SK-N-SH (cell line): ENCODE results near the gene CEACAM19. TPM values are rescaled to one million over a fixed set of nuclear protein-coding genes. Genes with fewer than 3 reads are reported as not detected.

Source experiments
- CTCF ChIA-PET: fragments of 300-600, 350-600 bp; formaldehyde crosslinking; extraction: SDS; loops from one replicate; lab custom pipeline; 2021; lab: Yijun Ruan, JAX
- POLR2A ChIA-PET: fragments of 350-600 bp; sonication (Branson Sonifier 250); formaldehyde crosslinking; extraction: SDS; loops from one replicate; lab custom pipeline; 2020; ENCODE audit warnings: antibody characterized with exemption, inconsistent platforms; lab: Yijun Ruan, JAX
- DNase-seq: peaks from one replicate; pipeline ENCODE4 v3.0.0; 2012
- H2AFZ ChIP-seq: fragments of 200-600 bp; sonication (generic); 2 replicates; pipeline ENCODE4 v1.8.1; 2016; ENCODE audit warnings: antibody characterized with exemption, mild to moderate bottlenecking, low read depth
- H3F3A ChIP-seq: fragments of 200-600 bp; sonication (generic); replicated peaks from 2 replicates; pipeline ENCODE3; 2016; ENCODE audit warnings: antibody characterized with exemption, mild to moderate bottlenecking; ENCODE audit not compliant: insufficient read depth
- H3K27ac ChIP-seq, 2 experiments: fragments of 200-500 bp in 1 of 2; fragments of 200-600 bp in 1 of 2; sonication (Bioruptor generic) in 1 of 2; sonication (generic), shearing (Covaris generic) in 1 of 2; 2 replicates each; pipeline versions ENCODE4 v1.5.1 to v1.6.1; 2014 to 2016; ENCODE audit warnings: low read depth in 2 of 2, inconsistent platforms in 1 of 2, low read length in 1 of 2, mild to moderate bottlenecking in 1 of 2, mixed read lengths in 1 of 2
- H3K27me3 ChIP-seq: fragments of 200-600 bp; sonication (generic), shearing (Covaris generic); 2 replicates; pipeline ENCODE4 v1.6.1; 2016; ENCODE audit warnings: mixed run types; ENCODE audit not compliant: insufficient read depth
- H3K36me3 ChIP-seq, 2 experiments: fragments of 200-500 bp in 1 of 2; fragments of 200-600 bp in 1 of 2; sonication (Bioruptor generic) in 1 of 2; sonication (generic) in 1 of 2; replicated peaks in 1 of 2; 2 replicates each; pipeline versions ENCODE3 to v1.5.1; 2014 to 2016; ENCODE audit warnings: low read length in 1 of 2, mild to moderate bottlenecking in 1 of 2; ENCODE audit not compliant: insufficient read depth in 2 of 2, control insufficient read depth in 1 of 2
- H3K4me1 ChIP-seq, 2 experiments: fragments of 200-500 bp in 1 of 2; fragments of 200-600 bp in 1 of 2; sonication (Bioruptor generic) in 1 of 2; sonication (generic), shearing (Covaris generic) in 1 of 2; 2 replicates each; pipeline versions ENCODE4 v1.5.1 to v1.6.1; 2014 to 2016; ENCODE audit warnings: low read depth in 1 of 2, low read length in 1 of 2, mixed run types in 1 of 2; ENCODE audit not compliant: insufficient read depth in 2 of 2, control insufficient read depth in 1 of 2
- H3K4me2 ChIP-seq: fragments of 200-600 bp; sonication (generic), shearing (Covaris generic); 2 replicates; pipeline ENCODE4 v1.6.1; 2017; ENCODE audit warnings: mixed run types
- H3K4me3 ChIP-seq, 2 experiments: fragments of 200-500 bp in 1 of 2; fragments of 200-600 bp in 1 of 2; sonication (Bioruptor generic) in 1 of 2; sonication (generic), shearing (Covaris generic) in 1 of 2; 2 replicates each; pipeline versions ENCODE4 v1.5.1 to v1.8.1; 2014 to 2016; ENCODE audit warnings: low read depth in 2 of 2, inconsistent platforms in 1 of 2, low read length in 1 of 2, mild to moderate bottlenecking in 1 of 2, mixed read lengths in 1 of 2, moderate library complexity in 1 of 2
- H3K79me2 ChIP-seq: fragments of 200-600 bp; sonication (generic); 2 replicates; pipeline ENCODE4 v1.8.1; 2017; ENCODE audit warnings: mild to moderate bottlenecking; ENCODE audit not compliant: insufficient read depth
- H3K9ac ChIP-seq: fragments of 200-600 bp; sonication (generic); 2 replicates; pipeline ENCODE4 v1.6.1; 2017; ENCODE audit warnings: mixed run types
- H3K9me2 ChIP-seq: fragments of 200-600 bp; sonication (generic); 2 replicates; pipeline ENCODE4 v1.6.1; 2017; ENCODE audit warnings: mixed run types
- H3K9me3 ChIP-seq: fragments of 200-600 bp; sonication (generic); 2 replicates; pipeline ENCODE4 v1.6.1; 2017; ENCODE audit warnings: mixed run types, mild to moderate bottlenecking, moderate library complexity
- H4K20me1 ChIP-seq: fragments of 200-600 bp; sonication (generic); 2 replicates; pipeline ENCODE4 v1.6.1; 2017; ENCODE audit warnings: mild to moderate bottlenecking, mixed run types; ENCODE audit not compliant: insufficient read depth
- CTCF ChIP-seq: fragments of 200-600 bp; sonication (generic); IDR thresholded peaks from 2 replicates; pipeline ENCODE4 v1.6.1; 2017; ENCODE audit warnings: antibody characterized with exemption, mild to moderate bottlenecking, moderate library complexity
- ELF1 ChIP-seq: IDR thresholded peaks from 2 replicates; pipeline ENCODE4 v1.4.0; 2012
- EP300 ChIP-seq, 2 experiments: IDR thresholded peaks; 2 replicates each; pipeline versions ENCODE4 v1.4.0 to v1.6.1; 2012; ENCODE audit warnings: borderline replicate concordance in 1 of 2, low read depth in 1 of 2, low read length in 1 of 2
- EZH2phosphoT487 ChIP-seq: fragments of 200-600 bp; sonication (generic); IDR thresholded peaks from 2 replicates; pipeline ENCODE4 v1.6.1; 2017; ENCODE audit warnings: low read depth, mixed run types, mild to moderate bottlenecking, antibody characterized with exemption, moderate library complexity, borderline replicate concordance
- FOSL2 ChIP-seq: IDR thresholded peaks from 2 replicates; pipeline ENCODE4 v1.4.0; 2012; ENCODE audit warnings: low read depth, mild to moderate bottlenecking, moderate library complexity, borderline replicate concordance
- FOXM1 ChIP-seq: IDR thresholded peaks from 2 replicates; pipeline ENCODE4 v1.4.0; 2012; ENCODE audit warnings: low read depth, mild to moderate bottlenecking
- GATA2 ChIP-seq: sonication (generic); formaldehyde crosslinking; IDR thresholded peaks from 2 replicates; pipeline ENCODE4 v1.5.0; 2020; ENCODE audit warnings: mild to moderate bottlenecking, missing genetic modification reagents
- JUND ChIP-seq: IDR thresholded peaks from 2 replicates; pipeline ENCODE4 v1.4.0; 2012
- MXI1 ChIP-seq: IDR thresholded peaks from 2 replicates; pipeline ENCODE4 v1.6.1; 2012; ENCODE audit warnings: mild to moderate bottlenecking, low read depth, low read length, improper control_type of control experiment
- NRF1 ChIP-seq: IDR thresholded peaks from 2 replicates; pipeline ENCODE4 v1.6.1; 2012; ENCODE audit warnings: low read depth, mild to moderate bottlenecking, low read length
- RAD21 ChIP-seq: IDR thresholded peaks from 2 replicates; pipeline ENCODE4 v1.6.1; 2012; ENCODE audit warnings: mild to moderate bottlenecking, low read length
- RCOR1 ChIP-seq: fragments of 150-350 bp; IDR thresholded peaks from 2 replicates; pipeline ENCODE4 v1.6.1; 2017; ENCODE audit warnings: antibody characterized with exemption, low read length
- RXRA ChIP-seq: IDR thresholded peaks from 2 replicates; pipeline ENCODE4 v1.4.0; 2012; ENCODE audit warnings: low read depth, mild to moderate bottlenecking, borderline replicate concordance
- SMC3 ChIP-seq: IDR thresholded peaks from 2 replicates; pipeline ENCODE4 v1.6.1; 2012; ENCODE audit warnings: low read depth, low read length, improper control_type of control experiment
- USF1 ChIP-seq: IDR thresholded peaks from 2 replicates; pipeline ENCODE4 v1.4.0; 2012; ENCODE audit warnings: low read depth, borderline replicate concordance
- USF2 ChIP-seq: fragments of 150-350 bp; IDR thresholded peaks from 2 replicates; pipeline ENCODE4 v1.6.1; 2017; ENCODE audit warnings: antibody characterized with exemption, low read length, low read depth, borderline replicate concordance
- ZBTB33 ChIP-seq: IDR thresholded peaks from 2 replicates; pipeline ENCODE4 v1.4.0; 2012; ENCODE audit warnings: low read depth, borderline replicate concordance
- WGBS: methylation state at CpG from one replicate; pipeline ENCODE4 v1.1.6; 2017; ENCODE audit warnings: low lambda C conversion rate; 5-methylcytosine and 5-hydroxymethylcytosine counted together
- polyA plus RNA-seq, 3 experiments: library from polyadenylated mRNA; depleted of rRNA; stranded (reverse); fragments of >200 nt; gene quantifications; 2 replicates each; pipeline ENCODE4 v1.2.3, GENCODE V29; 2012

CEACAM19 gene
- polyA plus RNA-seq, 1 of the 3 experiments (the other 2 are of a cell fraction), result 2.0 TPM

GRCh38 chr19:44660081-44660480 lies 11.2 kb upstream of the CEACAM19 start (continued):
- TF ChIP-seq USF1 (no peak), RCOR1 (no peak), SMC3 (no peak)

- no peaks in the 10 kb centered on the region for H3K9me3 ChIP-seq
- no peak overlapping the region for H3K4me2 ChIP-seq
- ChIA-PET CTCF (interaction anchor here (0.7 to 12.3 kb wide), 5 partner anchors 27 to 123 kb away, joined by 3 to 148 read pairs (median 5); no protein-coding TSS in a partner anchor), POLR2A (no interaction called here)
- H3K27me3 ChIP-seq, result no peaks in the 10 kb centered on the region
- H3K9ac ChIP-seq, result no peak overlapping the region
- H4K20me1 ChIP-seq, result no peaks in the 10 kb centered on the region
- H3K4me3 ChIP-seq, result no peak overlapping the region
- no peaks in the 10 kb centered on the region for H3K9me2 ChIP-seq
- no peak for TF ChIP-seq JUND
- TF ChIP-seq FOSL2, result no peak
- TF ChIP-seq RAD21, result no peak
- no peak for TF ChIP-seq ZBTB33
- TF ChIP-seq MXI1, result no peak
- TF ChIP-seq ELF1, result no peak
- no peak for TF ChIP-seq EP300 (IDR thresholded peaks at IDR 0.05; ENCODE audit: borderline replicate concordance in 1 of 2, low read depth in 1 of 2, low read length in 1 of 2)
- TF ChIP-seq NRF1, result no peak
- TF ChIP-seq CTCF, result no peak
- no peak for TF ChIP-seq USF2
- TF ChIP-seq EZH2phosphoT487, result no peak
- no peak for TF ChIP-seq RCOR1
- no peak for TF ChIP-seq GATA2 (CRISPR knock-in tag)
- TF ChIP-seq USF1, result no peak
- no peak for TF ChIP-seq SMC3
- no peak for TF ChIP-seq FOXM1
- TF ChIP-seq RXRA, result no peak
- TF ChIP-seq, all 33 proteins: peak for 0
- Histone ChIP-seq H3K36me3 (peaks cover 35 to 46% of the 10 kb centered on the region in 2 experiments), H2AFZ (no peak overlapping the region), H3K79me2 (no peaks in the 10 kb centered on the region; the same call in 1 of the 2 replicates), H3K27ac (no peak overlapping the region), H3K4me1 (no peaks in the 10 kb centered on the region), H3F3A (peaks cover 33% of the 10 kb centered on the region)
- no peak for DNase-seq
- 98% methylated on average over 8 of the region's 11 CpGs for WGBS
Measured at GRCh38 chr19:44661205-44661604, 10.1 kb upstream of the CEACAM19 start.
